Measurements from ENCODE around the gene TXNL4A.

Gene TXNL4A

DNA sequence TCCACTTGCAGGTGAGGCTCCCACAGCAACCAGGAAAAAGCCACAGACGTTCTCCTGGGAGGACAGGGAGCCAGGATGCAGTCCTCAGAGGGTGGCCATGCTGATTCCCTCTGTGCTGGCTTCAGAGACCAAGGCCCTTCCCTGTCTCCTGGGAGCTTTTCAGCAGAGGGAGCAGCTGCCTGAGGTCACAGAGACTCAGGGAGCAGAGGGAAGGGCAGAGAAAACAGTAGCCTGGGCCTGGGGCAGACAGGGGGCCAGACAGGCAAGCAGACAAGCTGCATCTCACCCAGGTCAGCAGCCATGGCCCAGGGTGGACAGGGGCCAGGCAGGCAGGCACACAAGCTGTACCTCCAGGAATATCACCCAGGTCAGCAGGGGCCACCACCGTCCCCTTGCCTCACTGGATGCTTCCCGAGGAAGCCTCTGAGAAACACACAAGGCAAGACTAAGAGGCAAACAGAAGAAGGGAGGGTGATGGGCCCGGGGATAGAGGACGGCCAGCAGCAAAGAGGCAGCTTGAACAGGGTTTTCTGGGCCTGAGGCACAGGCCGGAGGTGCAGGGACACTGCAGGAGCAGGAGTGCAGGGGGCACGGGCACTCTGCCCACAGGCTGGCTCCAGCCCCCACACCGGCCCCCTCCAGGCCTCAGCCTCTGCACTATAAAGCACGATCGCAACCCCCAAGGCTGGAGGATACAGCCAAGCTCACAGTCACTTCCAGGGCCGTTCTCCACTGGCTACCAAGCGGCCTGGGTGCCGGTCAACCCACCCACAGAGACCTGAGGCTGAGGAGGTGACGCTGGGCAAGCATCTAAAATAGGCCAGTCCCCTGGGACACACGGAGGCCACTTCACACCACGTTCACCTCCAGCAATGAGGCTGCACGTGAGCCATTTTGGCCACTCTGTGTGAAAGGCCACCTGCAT lies 43.0 kb downstream of the TXNL4A start:
- Histone ChIP-seq H3K4me3 (no peak overlapping the region), H3K27ac (no peak overlapping the region), H3K36me3 (peaks cover 5 to 35% (median 29%) of the 10 kb centered on the region in 3 donors), H3K4me1 (peaks cover 5 to 66% (median 33%) of the 10 kb centered on the region in 4 donors), H3K27me3 (no peaks in the 10 kb centered on the region), H3K9me3 (no peaks in the 10 kb centered on the region)
- intact Hi-C loops (cut with DNase I; ENCODE audit: low total_unique reads) = no loop called here
- DNase-seq = peak in 1 of 2 donors; percentile 46
- TF ChIP-seq, protein P1, sequence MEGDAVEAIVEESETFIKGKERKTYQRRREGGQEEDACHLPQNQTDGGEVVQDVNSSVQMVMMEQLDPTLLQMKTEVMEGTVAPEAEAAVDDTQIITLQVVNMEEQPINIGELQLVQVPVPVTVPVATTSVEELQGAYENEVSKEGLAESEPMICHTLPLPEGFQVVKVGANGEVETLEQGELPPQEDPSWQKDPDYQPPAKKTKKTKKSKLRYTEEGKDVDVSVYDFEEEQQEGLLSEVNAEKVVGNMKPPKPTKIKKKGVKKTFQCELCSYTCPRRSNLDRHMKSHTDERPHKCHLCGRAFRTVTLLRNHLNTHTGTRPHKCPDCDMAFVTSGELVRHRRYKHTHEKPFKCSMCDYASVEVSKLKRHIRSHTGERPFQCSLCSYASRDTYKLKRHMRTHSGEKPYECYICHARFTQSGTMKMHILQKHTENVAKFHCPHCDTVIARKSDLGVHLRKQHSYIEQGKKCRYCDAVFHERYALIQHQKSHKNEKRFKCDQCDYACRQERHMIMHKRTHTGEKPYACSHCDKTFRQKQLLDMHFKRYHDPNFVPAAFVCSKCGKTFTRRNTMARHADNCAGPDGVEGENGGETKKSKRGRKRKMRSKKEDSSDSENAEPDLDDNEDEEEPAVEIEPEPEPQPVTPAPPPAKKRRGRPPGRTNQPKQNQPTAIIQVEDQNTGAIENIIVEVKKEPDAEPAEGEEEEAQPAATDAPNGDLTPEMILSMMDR (IDR thresholded peaks at IDR 0.05) = no peak

DNA sequence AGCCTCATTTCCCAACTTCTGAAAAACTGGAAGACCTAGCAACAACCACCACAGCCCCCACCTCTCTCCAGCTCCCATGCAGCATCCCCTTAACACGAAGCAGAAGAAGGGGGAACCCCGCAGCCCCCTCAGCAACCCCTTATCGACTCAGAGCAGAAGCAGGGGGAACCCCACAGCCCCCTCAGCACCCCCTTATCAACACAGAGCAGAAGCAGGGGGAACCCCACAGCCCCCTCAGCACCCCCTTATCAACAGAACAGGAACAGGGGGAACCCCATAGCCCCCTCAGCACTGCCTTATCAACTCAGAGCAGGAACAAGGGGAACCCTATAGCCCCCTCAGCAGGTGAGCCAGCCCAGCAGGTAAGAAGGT lies 43.6 kb downstream of the TXNL4A start:
- DNase-seq = peak in 1 of 2 donors; percentile 41
- Histone ChIP-seq H3K27me3 (no peaks in the 10 kb centered on the region), H3K9me3 (no peaks in the 10 kb centered on the region), H3K36me3 (peaks cover 5 to 40% (median 35%) of the 10 kb centered on the region in 3 donors), H3K27ac (no peak overlapping the region), H3K4me3 (no peak overlapping the region), H3K4me1 (peaks cover 0 to 59% (median 26%) of the 10 kb centered on the region in 4 donors)
- TF ChIP-seq, protein P1 (IDR thresholded peaks at IDR 0.05) = no peak
- intact Hi-C loops (cut with DNase I; ENCODE audit: low total_unique reads) = no loop called here

DNA sequence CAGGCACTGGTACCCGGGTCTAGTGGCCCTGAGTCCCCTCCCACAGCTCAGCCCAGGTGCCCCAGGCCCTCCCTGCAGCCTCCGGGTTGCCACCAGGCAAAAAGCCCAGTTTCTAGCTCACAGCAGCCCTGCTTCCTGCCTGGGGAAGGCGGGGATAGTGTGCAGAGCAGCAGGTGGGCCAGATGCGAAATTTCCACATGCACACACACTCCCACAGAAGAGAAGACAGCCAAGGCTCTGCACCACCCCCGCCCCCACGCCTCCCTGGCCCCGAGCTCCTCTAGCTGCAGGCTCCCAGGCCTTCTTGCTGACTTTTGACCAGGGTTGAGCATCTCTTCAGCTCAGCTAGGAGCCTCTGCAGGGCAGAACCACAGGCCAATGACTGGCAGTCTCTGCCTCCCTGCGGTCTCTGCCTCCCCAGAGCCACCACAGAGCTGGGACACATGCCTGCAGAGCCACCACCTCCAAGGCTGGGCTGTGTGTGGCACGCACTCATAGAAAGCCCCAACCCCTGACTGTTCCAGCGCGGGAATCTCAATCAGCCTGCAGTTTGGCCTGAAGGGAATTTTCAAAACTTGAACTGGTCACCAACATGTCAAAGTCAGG lies 44.1 kb downstream of the TXNL4A start:
- Histone ChIP-seq H3K27ac (no peak overlapping the region), H3K27me3 (no peaks in the 10 kb centered on the region), H3K36me3 (peaks cover 5 to 40% (median 38%) of the 10 kb centered on the region in 3 donors), H3K4me1 (peaks cover 0 to 54% (median 21%) of the 10 kb centered on the region in 4 donors), H3K4me3 (no peak overlapping the region), H3K9me3 (no peaks in the 10 kb centered on the region)
- TF ChIP-seq, protein P1 (IDR thresholded peaks at IDR 0.05) = no peak
- DNase-seq = no peak
- intact Hi-C loops (cut with DNase I; ENCODE audit: low total_unique reads) = no loop called here

DNA sequence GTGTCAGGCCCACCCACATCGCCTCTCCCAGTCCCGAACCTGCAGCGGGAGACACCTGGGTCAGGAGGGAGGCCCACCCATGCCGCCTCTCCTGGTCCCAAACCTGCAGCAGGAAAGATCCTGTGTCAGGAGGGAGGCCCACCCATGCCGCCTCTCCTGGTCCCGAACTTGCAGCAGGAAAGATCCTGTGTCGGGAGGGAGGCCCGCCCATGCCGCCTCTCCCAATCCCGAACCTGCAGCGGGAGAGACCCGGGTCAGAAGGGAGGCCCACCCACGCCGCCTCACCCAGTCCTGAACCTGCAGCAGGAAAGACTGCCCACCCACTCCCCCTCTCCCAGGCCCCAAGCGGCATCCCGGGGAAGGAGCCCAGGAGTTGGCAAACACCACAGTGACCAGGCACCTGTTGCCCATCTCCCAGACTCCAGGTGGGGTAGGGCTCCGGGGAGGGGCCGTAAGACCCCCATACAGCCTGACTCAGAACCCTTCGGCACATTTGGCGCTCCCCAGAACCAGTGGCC lies 44.7 kb downstream of the TXNL4A start:
- peak in 1 of 2 donors; percentile 62 for DNase-seq
- TF ChIP-seq, protein P1 (IDR thresholded peaks at IDR 0.05) = no peak
- peaks cover 5 to 40% (median 38%) of the 10 kb centered on the region in 3 donors for H3K36me3 ChIP-seq
- no peak overlapping the region for H3K27ac ChIP-seq
- H3K4me1 ChIP-seq = peaks cover 0 to 49% (median 18%) of the 10 kb centered on the region in 4 donors
- intact Hi-C loops (cut with DNase I; ENCODE audit: low total_unique reads) = no loop called here
- H3K4me3 ChIP-seq = no peak overlapping the region
- no peaks in the 10 kb centered on the region for H3K9me3 ChIP-seq
- no peaks in the 10 kb centered on the region for H3K27me3 ChIP-seq

DNA sequence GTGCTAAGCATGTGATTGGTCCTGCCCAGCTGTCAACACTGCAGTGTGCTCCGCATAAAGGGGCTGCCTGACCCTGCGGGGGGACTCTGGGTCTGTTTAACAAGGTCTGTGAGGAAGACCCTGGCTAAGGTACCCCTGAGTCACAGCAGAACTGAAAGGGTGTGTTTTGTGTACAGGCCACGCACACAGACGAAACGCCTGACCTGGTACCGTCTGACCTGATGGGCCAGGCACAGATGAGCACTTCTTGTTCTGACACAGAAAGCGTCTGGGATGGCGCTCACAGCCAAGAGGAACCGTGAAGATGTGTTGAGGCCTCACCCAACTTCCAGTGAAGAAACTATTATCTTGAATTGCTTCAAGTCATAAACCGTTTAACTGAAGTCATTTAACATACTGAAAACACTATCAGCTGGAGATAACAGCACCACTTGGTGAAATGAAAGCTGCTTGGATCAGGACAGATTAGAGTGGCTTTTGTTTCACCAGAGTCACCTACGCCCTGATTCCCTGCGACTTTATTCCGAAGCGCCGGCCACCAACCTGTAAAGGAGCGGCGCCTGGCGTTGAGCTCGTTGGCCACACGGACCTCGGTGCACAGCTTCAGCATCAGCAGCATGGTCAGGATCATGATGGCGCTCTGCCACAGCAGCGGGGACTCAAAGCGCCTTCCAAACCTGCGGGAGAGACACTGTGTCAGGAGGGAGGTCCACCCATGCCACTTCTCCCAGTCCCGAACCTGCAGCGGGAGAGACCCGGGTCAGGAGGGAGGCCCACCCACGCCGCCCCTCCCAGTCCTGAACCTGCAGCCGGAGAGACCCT lies 45.4 kb downstream of the TXNL4A start:
- Histone ChIP-seq H3K36me3 (peaks cover 5 to 43% (median 38%) of the 10 kb centered on the region in 3 donors), H3K4me1 (peaks cover 0 to 46% (median 16%) of the 10 kb centered on the region in 4 donors), H3K4me3 (no peak overlapping the region), H3K9me3 (no peaks in the 10 kb centered on the region), H3K27ac (no peak overlapping the region), H3K27me3 (no peaks in the 10 kb centered on the region)
- intact Hi-C loops (cut with DNase I; ENCODE audit: low total_unique reads) = no loop called here
- peak in 1 of 2 donors; percentile 48 for DNase-seq
- TF ChIP-seq, protein P1 (IDR thresholded peaks at IDR 0.05) = no peak
